Panc1 (cell line): ENCODE results near the gene CFHR5. TPM values are rescaled to one million over a fixed set of nuclear protein-coding genes. Genes with fewer than 3 reads are reported as not detected.

Experiments used
- total RNA-seq: library from RNA; stranded (reverse); gene quantifications from one replicate; pipeline ENCODE4 v1.2.1, GENCODE V29; 2021; ENCODE audit not compliant: unreplicated experiment

The CFHR5 gene
- total RNA-seq, 1 experiment from 2014 or later: not detected

Other genes with a start within 250 kb of the CFHR5 start
- not detected for gene CFHR3, start 202.7 kb upstream of the CFHR5 start, total RNA-seq
- 0.23 TPM for gene CFHR1, start 157.8 kb upstream of the CFHR5 start, total RNA-seq
- not detected for gene CFHR4, start 89.5 kb upstream of the CFHR5 start, total RNA-seq
- not detected for gene CFHR2, start 33.8 kb upstream of the CFHR5 start, total RNA-seq
- gene F13B, start 89.7 kb downstream of the CFHR5 start, total RNA-seq: not detected
- 26.9 TPM for gene ASPM, start 169.1 kb downstream of the CFHR5 start, total RNA-seq
- 13.5 TPM for gene ZBTB41, start 223.7 kb downstream of the CFHR5 start, total RNA-seq